ENCODE results near the gene OTP.
A peak's percentile ranks its signal among the peaks of the same experiment; 100 is the strongest.
"Not testable (repeated sequence)": the region's sequence is repeated elsewhere in the genome, so short reads cannot be mapped to it uniquely, and the experiment has no call there.

The OTP gene

GRCh38 chr5:77638763-77639671, 504 bp upstream of the OTP start:
- DNase-seq: peak in 1 of 2 experiments; percentile 41

DNA sequence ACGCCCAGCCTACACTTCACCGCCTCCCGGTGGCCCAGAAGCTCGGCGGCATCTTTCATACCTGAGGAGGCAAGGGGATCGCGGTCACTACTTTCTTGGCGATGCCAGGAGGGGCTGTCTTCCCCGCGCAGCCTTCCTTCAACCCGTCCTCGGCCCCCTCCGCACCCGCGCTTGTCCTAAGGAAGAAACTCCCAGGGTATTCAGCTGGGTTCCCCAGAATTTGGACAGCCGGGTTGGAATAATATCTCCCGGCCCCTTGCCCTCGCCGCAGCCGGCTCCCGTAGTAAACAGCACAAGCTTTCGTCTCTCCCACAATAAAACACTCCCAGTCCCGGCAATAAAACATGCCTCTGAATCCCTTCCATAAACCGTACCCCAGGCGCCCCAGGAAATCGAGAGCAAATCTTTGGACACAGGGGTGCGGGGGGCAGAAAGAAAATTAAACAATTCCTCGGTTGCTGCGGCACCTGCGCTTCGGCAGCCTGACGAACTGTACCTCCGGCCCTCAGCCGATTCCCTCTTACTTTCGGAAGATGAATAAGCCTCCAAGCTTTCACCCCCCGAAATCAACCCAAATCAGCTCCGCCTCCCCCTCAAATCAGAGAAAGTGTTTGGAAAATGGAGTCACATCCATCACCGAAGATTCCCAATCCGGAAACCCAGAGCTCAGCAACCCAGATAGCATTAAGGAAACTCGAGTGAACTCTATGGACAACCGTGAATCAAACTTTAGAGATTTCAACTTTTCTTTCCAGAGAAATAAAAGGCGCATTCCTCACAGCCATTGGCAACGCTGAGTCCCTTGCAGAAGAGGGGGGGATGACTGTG, 1.1 kb downstream of the OTP start:
- DNase-seq: no peak

- DNase-seq: no peak
Measured at GRCh38 chr5:77636641-77637169, 1.8 kb downstream of the OTP start.

- DNase-seq: no peak
Measured at GRCh38 chr5:77635917-77636640, 2.4 kb downstream of the OTP start.

DNA sequence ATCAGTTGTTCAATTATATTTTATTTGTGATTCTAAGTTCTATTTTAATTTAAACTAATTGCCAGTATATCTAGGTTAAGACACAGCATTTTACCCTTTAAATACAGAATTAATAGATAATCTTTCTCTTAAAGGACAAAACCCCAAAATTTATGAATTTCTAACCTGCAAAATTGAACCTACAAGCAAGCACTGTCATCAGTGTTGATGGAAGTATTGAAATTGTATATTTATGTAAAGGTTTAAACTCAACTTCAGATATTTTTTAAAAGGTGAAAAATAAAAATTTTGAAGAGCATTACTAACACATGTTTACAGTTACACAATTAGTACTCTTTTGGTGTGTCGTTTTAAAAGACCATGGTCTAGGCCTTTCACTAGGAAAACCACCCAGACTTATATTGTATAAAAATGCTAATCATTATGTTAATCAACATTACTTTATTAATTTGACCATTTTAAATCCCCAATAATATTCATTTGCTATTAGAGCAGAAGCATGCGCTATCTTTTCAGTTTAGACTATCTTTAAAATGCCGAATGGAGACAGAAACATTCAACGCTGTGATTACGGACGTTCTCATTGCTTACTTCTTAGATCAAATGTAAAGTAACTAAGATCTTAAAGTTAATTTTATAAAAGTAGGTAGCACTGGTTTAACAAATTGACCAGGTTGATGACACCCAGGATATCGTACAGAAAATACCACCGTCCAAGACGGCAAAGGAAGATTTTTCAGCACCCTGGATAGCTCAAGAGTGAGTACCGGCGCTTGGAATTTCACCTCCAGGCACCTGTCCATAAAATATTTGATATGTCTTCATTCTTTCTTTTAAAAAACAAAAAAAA, 3.2 kb downstream of the OTP start:
- DNase-seq: no peak

GRCh38 chr5:77633709-77634108, 4.8 kb downstream of the OTP start:
- no peak for DNase-seq

- DNase-seq: no peak
Measured at GRCh38 chr5:77633207-77633675, 5.3 kb downstream of the OTP start.

- no peak for DNase-seq
Measured at GRCh38 chr5:77632526-77633206, 5.8 kb downstream of the OTP start.

GRCh38 chr5:77630114-77630680, 8.3 kb downstream of the OTP start:
- peak; percentile 71 to 77 for DNase-seq

DNA sequence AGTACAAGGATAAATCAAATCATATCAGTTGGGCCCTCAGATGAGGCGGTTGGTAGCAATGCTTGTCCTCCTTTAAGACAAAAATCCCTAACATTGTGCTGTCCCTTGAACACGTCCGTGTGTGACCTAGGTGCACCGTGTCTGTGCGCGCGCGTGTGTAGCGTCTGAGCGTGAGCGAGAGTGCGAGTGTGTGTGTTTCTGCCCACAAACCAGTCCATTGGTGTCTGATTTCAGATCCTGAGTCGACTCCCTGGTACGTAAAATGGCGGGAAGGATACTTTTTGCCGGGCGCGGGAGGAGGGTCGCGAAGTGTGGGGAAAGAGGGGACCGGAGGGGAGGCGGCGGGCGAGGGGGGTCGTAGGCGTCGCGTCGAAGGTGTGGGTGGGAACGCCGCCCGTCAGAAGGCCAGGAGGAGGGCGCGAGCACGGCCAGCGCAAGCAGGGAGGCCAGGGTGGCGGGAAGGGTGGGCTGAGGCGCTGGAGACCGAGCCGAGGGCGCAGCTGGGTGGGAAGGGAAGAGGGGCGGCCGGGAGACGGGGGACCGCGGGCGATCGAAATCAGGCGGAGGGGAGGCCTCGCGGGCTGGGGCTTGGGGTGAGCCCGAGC, 8.9 kb downstream of the OTP start:
- DNase-seq: peak; percentile 37 to 42

GRCh38 chr5:77628840-77629508, 9.5 kb downstream of the OTP start:
- no peak for DNase-seq

DNA sequence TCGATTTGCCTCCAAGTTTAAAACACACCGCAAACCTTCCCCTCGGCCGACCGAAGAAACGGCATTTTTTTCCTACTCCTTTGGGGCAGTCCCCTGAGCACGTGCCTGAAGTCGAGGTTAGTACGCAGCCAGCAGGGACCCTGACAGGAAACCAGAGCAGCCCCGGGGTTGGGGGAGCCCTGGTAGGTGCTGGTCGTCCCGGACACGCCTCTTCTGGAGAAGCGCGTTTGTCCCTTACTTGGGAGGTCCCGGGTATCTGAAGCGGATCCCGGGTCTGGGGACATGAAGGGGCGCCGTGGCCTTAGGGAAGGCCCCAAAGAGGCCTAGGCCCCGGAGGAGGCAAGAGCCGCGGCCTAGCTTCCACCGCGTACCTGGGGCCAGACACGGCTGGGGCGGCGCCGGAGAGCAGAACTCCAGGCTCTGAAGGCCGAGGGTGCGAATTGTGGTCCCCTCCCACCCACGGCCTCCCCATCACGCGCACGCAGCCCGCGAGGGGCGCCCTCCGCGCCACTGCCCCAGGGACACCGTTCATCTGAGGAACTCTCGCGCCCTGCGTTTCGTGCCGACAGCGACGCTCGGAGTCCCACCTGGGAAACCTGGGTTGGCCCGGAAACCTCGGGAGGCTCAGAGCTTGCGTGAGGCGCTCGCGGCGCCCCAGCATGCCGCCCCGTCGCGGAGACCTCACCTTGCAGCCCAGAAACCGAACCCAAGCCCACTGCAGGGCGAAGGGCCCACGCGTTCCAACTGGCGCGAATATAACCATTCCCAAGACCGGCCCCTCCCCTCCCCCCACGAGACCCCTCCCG, 10.4 kb downstream of the OTP start:
- DNase-seq: peak in 1 of 2 experiments; percentile 28

- DNase-seq: no peak
Measured at GRCh38 chr5:77623203-77623740, 15.2 kb downstream of the OTP start.

DNA sequence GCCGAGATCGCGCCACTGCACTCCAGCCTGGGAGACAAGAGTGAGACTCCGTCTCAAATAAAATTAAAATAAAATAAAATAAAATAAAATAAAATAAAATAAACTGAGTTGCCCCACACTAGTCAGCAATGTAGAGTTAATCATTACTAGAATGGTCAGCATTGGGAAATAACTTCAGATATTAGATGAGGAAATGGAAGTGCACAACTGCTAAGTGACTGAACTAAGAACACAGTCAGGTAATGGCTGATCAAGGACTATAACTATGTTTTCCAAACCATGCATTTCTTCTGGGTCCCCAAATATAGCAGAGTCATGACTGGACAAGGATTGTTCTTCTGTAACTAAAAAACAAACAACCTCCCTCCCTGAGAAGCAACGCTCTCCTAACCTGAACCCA, 17.1 kb downstream of the OTP start:
- no peak for DNase-seq

- DNase-seq: no peak
Measured at GRCh38 chr5:77620405-77620804, 18.1 kb downstream of the OTP start.

- no peak for DNase-seq
Measured at GRCh38 chr5:77616920-77617319, 21.6 kb downstream of the OTP start.

GRCh38 chr5:77608927-77609326, 29.6 kb downstream of the OTP start:
- not testable (repeated sequence) for DNase-seq

GRCh38 chr5:77607324-77607723, 31.2 kb downstream of the OTP start:
- no peak for DNase-seq

DNA sequence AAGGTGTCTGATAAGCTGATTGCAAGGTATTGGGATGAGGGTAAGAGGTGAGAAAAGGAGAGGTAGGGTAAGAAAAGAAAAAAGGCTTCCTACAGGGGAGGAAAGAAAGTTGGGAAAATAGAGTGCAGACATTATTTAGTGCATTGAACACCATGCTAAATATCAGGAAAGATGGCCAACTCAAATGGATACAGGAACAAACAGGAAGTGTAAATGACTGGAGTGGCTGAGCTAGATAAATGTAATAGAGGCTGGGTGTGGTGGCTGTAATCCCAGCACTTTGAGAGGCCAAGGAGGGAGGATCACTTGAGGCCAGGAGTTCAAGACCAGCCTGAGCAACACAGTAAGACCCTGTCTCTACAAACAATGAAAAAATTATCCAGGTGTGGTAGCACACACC, 32.2 kb downstream of the OTP start:
- no peak for DNase-seq
